Epithelial cell of proximal tubule (primary cell): ENCODE measurements around the gene LDLRAD4. TPM values are rescaled to one million over a fixed set of nuclear protein-coding genes. Genes with fewer than 3 reads are reported as not detected.

Experiments used
- DNase-seq: peaks from one replicate; pipeline ENCODE4 v3.0.0-alpha.2; 2011; ENCODE audit warnings: low read depth
- H3K4me3 ChIP-seq: 2 replicates; pipeline ENCODE4 v1.5.1; 2011; ENCODE audit warnings: low read depth, mild to moderate bottlenecking, low read length
- CTCF ChIP-seq: conservative IDR thresholded peaks from 2 replicates; pipeline ENCODE4 v1.5.1; 2012; ENCODE audit warnings: low read depth, mild to moderate bottlenecking, low read length
- total RNA-seq: library from RNA; depleted of rRNA; stranded (reverse); fragments of >200 nt; gene quantifications from 2 replicates; pipeline ENCODE4 v1.2.3, GENCODE V29; 2015

Gene LDLRAD4
- total RNA-seq, 1 donor from 2014 or later: under 0.01 TPM

- peak overlapping the region; percentile 43 for H3K4me3 ChIP-seq
- no peak for DNase-seq
- TF ChIP-seq CTCF: no peak
Observed at GRCh38 chr18:13641551-13642439, 423.2 kb downstream of the LDLRAD4 start.

- no peak for DNase-seq
- TF ChIP-seq CTCF: no peak
- no peak overlapping the region for H3K4me3 ChIP-seq
Observed at GRCh38 chr18:13642440-13642827, 423.9 kb downstream of the LDLRAD4 start.

- DNase-seq: no peak
- no peak overlapping the region for H3K4me3 ChIP-seq
- no peak for TF ChIP-seq CTCF
Observed at GRCh38 chr18:13643261-13643751, 424.7 kb downstream of the LDLRAD4 start.

- no peak overlapping the region for H3K4me3 ChIP-seq
- no peak for TF ChIP-seq CTCF
- no peak for DNase-seq
Observed at GRCh38 chr18:13645093-13645492, 426.5 kb downstream of the LDLRAD4 start.

- TF ChIP-seq CTCF: no peak
- no peak overlapping the region for H3K4me3 ChIP-seq
- no peak for DNase-seq
Observed at GRCh38 chr18:13646633-13647032, 428.1 kb downstream of the LDLRAD4 start.

GRCh38 chr18:13647761-13648160 is 429.2 kb downstream of the LDLRAD4 start:
- TF ChIP-seq CTCF: no peak
- H3K4me3 ChIP-seq: no peak overlapping the region
- DNase-seq: no peak
